ENCODE measurements around the gene HIVEP2. TPM values are rescaled to one million over a fixed set of nuclear protein-coding genes. Genes with fewer than 3 reads are reported as not detected.

The HIVEP2 gene
- total and polyA plus RNA-seq, 2 donors (not counting 1 experiment from before 2014, with no cell fraction given) = 5.8 to 31.9 TPM

GRCh38 chr6:142892254-142893021 is 52.5 kb downstream of the HIVEP2 start:
- Mint-ChIP-seq H3K27ac (no peak overlapping the region), H3K27me3 (no peaks in the 10 kb centered on the region), H3K4me1 (peaks cover 34% of the 10 kb centered on the region), H3K9me3 (ENCODE audit: insufficient read depth) (no peaks in the 10 kb centered on the region), H3K4me3 (no peak overlapping the region)
- ChIA-PET CTCF (interaction anchor here (1.0 to 1.4 kb wide), 3 partner anchors 33 to 146 kb away, joined by 3 to 4 read pairs (median 3); no protein-coding TSS in a partner anchor), POLR2A (interaction anchor here (0.6 kb wide), 1 partner anchor 1305 kb away, joined by 4 read pairs; no protein-coding TSS in a partner anchor)
- H4K20me1 ChIP-seq (ENCODE audit: control insufficient read depth, insufficient read depth, low read length, poor library complexity, severe bottlenecking) = no peaks in the 10 kb centered on the region
- no peaks in the 10 kb centered on the region for H3K27me3 ChIP-seq (replicated peaks in 1 of 4; ENCODE audit: control extremely low read depth in 1 of 4, control insufficient read depth in 3 of 4, insufficient read depth in 4 of 4, low read length in 3 of 4)
- H3K36me3 ChIP-seq (replicated peaks in 1 of 2; ENCODE audit: control extremely low read depth in 1 of 2, control insufficient read depth in 1 of 2, extremely low read depth in 1 of 2, insufficient read depth in 2 of 2, low read length in 1 of 2) = no peaks in the 10 kb centered on the region
- no CpG with 5 or more reads among the region's 10 CpGs for WGBS (ENCODE audit: insufficient coverage)
- H3K9me3 ChIP-seq (ENCODE audit: control extremely low read depth in 1 of 3, control insufficient read depth in 2 of 3, insufficient read depth in 1 of 3, low read length in 2 of 3) = no peaks in the 10 kb centered on the region
- DNase-seq (no peak), ATAC-seq (ENCODE audit: low read depth) (no peak)
- H3K27ac ChIP-seq (ENCODE audit: low read length in 2 of 2) = no peak overlapping the region
- no peak overlapping the region for H3K4me2 ChIP-seq (replicated peaks; ENCODE audit: low read depth, low read length, poor library complexity, severe bottlenecking)
- no peak overlapping the region for H2AFZ ChIP-seq (ENCODE audit: insufficient read depth, low read depth, low read length, poor library complexity, severe bottlenecking)
- H3K4me3 ChIP-seq (ENCODE audit: control extremely low read depth in 1 of 5, extremely low read depth in 1 of 5, insufficient read depth in 1 of 5, low read depth in 2 of 5, low read length in 4 of 5) = no peak overlapping the region
- intact Hi-C loops (cut with micrococcal nuclease) = no loop called here
- no peak for TF ChIP-seq CTCF (IDR thresholded peaks at IDR 0.05)
- TF ChIP-seq EZH2 (IDR thresholded peaks at IDR 0.05; ENCODE audit: borderline replicate concordance, insufficient read depth, low read depth, low read length, poor library complexity, severe bottlenecking) = no peak
- H3K9ac ChIP-seq (ENCODE audit: low read length) = no peak overlapping the region
- peaks cover 81% of the 10 kb centered on the region for H3K79me2 ChIP-seq (ENCODE audit: control insufficient read depth, insufficient read depth, low read length)
- H3K4me1 ChIP-seq (ENCODE audit: control insufficient read depth in 2 of 2, insufficient read depth in 2 of 2, low read length in 2 of 2) = peaks cover 0 to 4% of the 10 kb centered on the region in 2 donors

- ATAC-seq (ENCODE audit: low read depth) (no peak), DNase-seq (no peak)
- Mint-ChIP-seq H3K27ac (no peak overlapping the region), H3K9me3 (ENCODE audit: insufficient read depth) (no peaks in the 10 kb centered on the region), H3K4me1 (peaks cover 42% of the 10 kb centered on the region), H3K4me3 (no peak overlapping the region), H3K27me3 (no peaks in the 10 kb centered on the region)
- no CpG with 5 or more reads among the region's 5 CpGs for WGBS (ENCODE audit: insufficient coverage)
- ChIA-PET CTCF (interaction anchor here (1.0 kb wide), 1 partner anchor 34 kb away, joined by 3 read pairs; no protein-coding TSS in a partner anchor), POLR2A (no interaction called here)
- TF ChIP-seq EZH2 (IDR thresholded peaks at IDR 0.05; ENCODE audit: borderline replicate concordance, insufficient read depth, low read depth, low read length, poor library complexity, severe bottlenecking) (no peak), CTCF (IDR thresholded peaks at IDR 0.05) (no peak)
- intact Hi-C loops (cut with micrococcal nuclease) = no loop called here
- H3K79me2 ChIP-seq (ENCODE audit: control insufficient read depth, insufficient read depth, low read length) = peaks cover 80% of the 10 kb centered on the region
- no peaks in the 10 kb centered on the region for H3K9me3 ChIP-seq (ENCODE audit: control extremely low read depth in 1 of 3, control insufficient read depth in 2 of 3, insufficient read depth in 1 of 3, low read length in 2 of 3)
- H3K4me3 ChIP-seq (ENCODE audit: control extremely low read depth in 1 of 5, extremely low read depth in 1 of 5, insufficient read depth in 1 of 5, low read depth in 2 of 5, low read length in 4 of 5) = no peak overlapping the region
- no peaks in the 10 kb centered on the region for H3K27me3 ChIP-seq (replicated peaks in 1 of 4; ENCODE audit: control extremely low read depth in 1 of 4, control insufficient read depth in 3 of 4, insufficient read depth in 4 of 4, low read length in 3 of 4)
- no peaks in the 10 kb centered on the region for H4K20me1 ChIP-seq (ENCODE audit: control insufficient read depth, insufficient read depth, low read length, poor library complexity, severe bottlenecking)
- no peak overlapping the region for H3K9ac ChIP-seq (ENCODE audit: low read length)
- H3K36me3 ChIP-seq (replicated peaks in 1 of 2; ENCODE audit: control extremely low read depth in 1 of 2, control insufficient read depth in 1 of 2, extremely low read depth in 1 of 2, insufficient read depth in 2 of 2, low read length in 1 of 2) = no peaks in the 10 kb centered on the region
- H2AFZ ChIP-seq (ENCODE audit: insufficient read depth, low read depth, low read length, poor library complexity, severe bottlenecking) = no peak overlapping the region
- H3K4me2 ChIP-seq (replicated peaks; ENCODE audit: low read depth, low read length, poor library complexity, severe bottlenecking) = no peak overlapping the region
- no peak overlapping the region for H3K27ac ChIP-seq (ENCODE audit: low read length in 2 of 2)
- H3K4me1 ChIP-seq (ENCODE audit: control insufficient read depth in 2 of 2, insufficient read depth in 2 of 2, low read length in 2 of 2) = peaks cover 8 to 14% of the 10 kb centered on the region in 2 donors
Observed at GRCh38 chr6:142891454-142891853, 53.5 kb downstream of the HIVEP2 start.
